ENCODE data around the gene PRH1.

PRH1 gene

DNA sequence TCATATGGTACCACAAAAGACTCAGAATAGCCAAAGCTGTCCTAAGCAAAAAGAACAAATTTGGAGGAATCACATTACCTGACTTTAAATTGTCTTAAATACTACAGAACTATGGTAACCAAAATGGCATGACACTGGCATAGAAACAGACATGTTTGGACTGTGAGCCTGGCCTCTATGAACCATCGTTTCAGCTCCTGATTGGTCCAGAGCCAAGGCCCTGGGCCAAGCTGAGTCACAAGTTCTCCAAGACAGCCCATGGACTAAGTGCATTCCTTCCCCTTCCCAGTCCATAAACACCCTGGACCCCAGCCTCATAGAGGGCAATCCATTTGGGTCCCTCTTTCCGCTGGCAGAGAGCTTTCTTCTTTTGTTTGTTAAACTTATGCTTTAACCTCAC, 22.7 kb downstream of the PRH1 start:
- Histone ChIP-seq H3K9ac (ENCODE audit: low read length) (no peak overlapping the region), H2AK5ac (ENCODE audit: low read length, severe bottlenecking) (no peak overlapping the region), H3K36me3 (ENCODE audit: control insufficient read depth in 1 of 2, insufficient read depth in 2 of 2, low read depth in 1 of 2, low read length in 2 of 2) (peaks cover 6 to 11% of the 10 kb centered on the region in 2 experiments), H3K4ac (ENCODE audit: low read depth in 1 of 2, low read length in 2 of 2) (no peak overlapping the region), H3K9me3 (ENCODE audit: control insufficient read depth, low read length) (peaks cover 29% of the 10 kb centered on the region), H3K27me3 (ENCODE audit: control insufficient read depth in 1 of 2, insufficient read depth in 1 of 2, low read length in 2 of 2) (no peaks in the 10 kb centered on the region), H4K91ac (ENCODE audit: low read length) (no peak overlapping the region), H3K27ac (ENCODE audit: low read length, poor library complexity, severe bottlenecking) (no peak overlapping the region), H2AFZ (ENCODE audit: low read depth, low read length) (no peak overlapping the region), H3K4me2 (ENCODE audit: low read length, poor library complexity, severe bottlenecking) (no peak overlapping the region), H2BK15ac (ENCODE audit: low read depth, poor library complexity, severe bottlenecking) (no peak overlapping the region), H2BK5ac (ENCODE audit: low read depth, low read length, poor library complexity, severe bottlenecking) (no peak overlapping the region), H3K23ac (ENCODE audit: low read length in 2 of 2) (no peak overlapping the region), H3K4me1 (ENCODE audit: control insufficient read depth, insufficient read depth, low read depth, low read length) (no peaks in the 10 kb centered on the region), H3K4me3 (ENCODE audit: insufficient read depth in 1 of 2, low read depth in 1 of 2, low read length in 2 of 2) (no peak overlapping the region), H4K8ac (ENCODE audit: low read length) (no peak overlapping the region), H3K18ac (ENCODE audit: low read depth in 1 of 2, low read length in 2 of 2) (no peak overlapping the region), H2BK120ac (ENCODE audit: low read depth, low read length) (no peak overlapping the region), H3K79me1 (replicated peaks; ENCODE audit: low read length, poor library complexity, severe bottlenecking) (peaks cover 10% of the 10 kb centered on the region), H3K14ac (ENCODE audit: low read length in 2 of 2) (no peak overlapping the region), H2BK12ac (ENCODE audit: low read length in 2 of 2) (no peak overlapping the region)
- no peak for DNase-seq
- 89% methylated on average over 2 of the region's 2 CpGs for WGBS

DNA sequence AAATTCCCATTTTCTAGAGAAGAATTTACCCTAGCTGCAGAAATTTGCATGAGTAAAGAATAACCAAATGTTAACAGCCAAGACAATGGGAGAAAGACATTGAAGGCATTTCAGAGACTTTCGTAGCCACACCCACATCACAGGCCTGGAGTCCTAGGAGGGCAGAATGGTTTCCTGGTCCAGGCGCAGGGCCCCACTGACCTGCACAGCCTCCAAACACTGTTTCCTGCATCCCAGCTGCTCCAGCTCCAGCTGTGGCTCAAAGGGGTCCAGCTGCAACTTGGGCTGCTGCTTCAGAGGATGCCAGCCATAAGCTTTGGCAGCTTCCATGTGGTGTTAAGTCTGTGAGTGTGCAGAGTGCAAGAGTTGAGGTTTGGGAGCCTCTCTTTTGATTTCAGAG, 28.2 kb downstream of the PRH1 start:
- Histone ChIP-seq H3K27me3 (ENCODE audit: control insufficient read depth in 1 of 2, insufficient read depth in 1 of 2, low read length in 2 of 2) (no peaks in the 10 kb centered on the region), H3K14ac (ENCODE audit: low read length in 2 of 2) (no peak overlapping the region), H3K4me3 (ENCODE audit: insufficient read depth in 1 of 2, low read depth in 1 of 2, low read length in 2 of 2) (no peak overlapping the region), H2BK5ac (ENCODE audit: low read depth, low read length, poor library complexity, severe bottlenecking) (no peak overlapping the region), H3K9me3 (ENCODE audit: control insufficient read depth, low read length) (peaks cover 29% of the 10 kb centered on the region), H3K4me2 (ENCODE audit: low read length, poor library complexity, severe bottlenecking) (no peak overlapping the region), H3K27ac (ENCODE audit: low read length, poor library complexity, severe bottlenecking) (no peak overlapping the region), H2BK120ac (ENCODE audit: low read depth, low read length) (no peak overlapping the region), H2BK12ac (ENCODE audit: low read length in 2 of 2) (no peak overlapping the region), H3K36me3 (ENCODE audit: control insufficient read depth in 1 of 2, insufficient read depth in 2 of 2, low read depth in 1 of 2, low read length in 2 of 2) (peaks cover 13 to 20% of the 10 kb centered on the region in 2 experiments), H3K4me1 (ENCODE audit: control insufficient read depth, insufficient read depth, low read depth, low read length) (no peaks in the 10 kb centered on the region), H3K23ac (ENCODE audit: low read length in 2 of 2) (no peak overlapping the region), H4K91ac (ENCODE audit: low read length) (no peak overlapping the region), H3K4ac (ENCODE audit: low read depth in 1 of 2, low read length in 2 of 2) (no peak overlapping the region), H3K18ac (ENCODE audit: low read depth in 1 of 2, low read length in 2 of 2) (no peak overlapping the region), H2AFZ (ENCODE audit: low read depth, low read length) (no peak overlapping the region), H4K8ac (ENCODE audit: low read length) (no peak overlapping the region), H2BK15ac (ENCODE audit: low read depth, poor library complexity, severe bottlenecking) (no peak overlapping the region), H3K79me1 (replicated peaks; ENCODE audit: low read length, poor library complexity, severe bottlenecking) (peaks cover 29% of the 10 kb centered on the region), H2AK5ac (ENCODE audit: low read length, severe bottlenecking) (no peak overlapping the region), H3K9ac (ENCODE audit: low read length) (no peak overlapping the region)
- 96% methylated on average over 2 of the region's 2 CpGs for WGBS
- no peak for DNase-seq

DNA sequence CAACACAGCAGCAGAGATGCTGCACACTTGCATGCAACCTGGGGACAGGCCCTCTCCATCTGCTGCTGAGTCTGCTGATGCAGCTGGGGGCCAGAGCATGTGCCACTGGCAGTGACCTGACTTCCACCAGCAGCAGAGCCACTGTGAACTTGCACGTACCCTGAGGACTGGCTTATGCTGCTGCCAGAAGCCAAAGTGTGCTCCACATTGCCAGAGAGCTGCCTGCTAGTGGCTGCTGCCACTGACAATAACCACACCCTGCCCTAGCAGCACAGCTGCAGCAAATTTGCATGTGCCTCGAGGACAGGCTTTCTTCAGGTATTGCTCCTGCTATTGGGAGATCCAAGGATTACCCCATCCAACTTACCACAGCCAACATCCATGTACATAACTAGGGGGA, 30.3 kb downstream of the PRH1 start:
- Histone ChIP-seq H3K9me3 (ENCODE audit: control insufficient read depth, low read length) (peaks cover 28% of the 10 kb centered on the region), H3K14ac (ENCODE audit: low read length in 2 of 2) (peak overlapping the region in 1 of 2 experiments; percentile 3), H3K27ac (ENCODE audit: low read length, poor library complexity, severe bottlenecking) (no peak overlapping the region), H3K9ac (ENCODE audit: low read length) (no peak overlapping the region), H3K36me3 (ENCODE audit: control insufficient read depth in 1 of 2, insufficient read depth in 2 of 2, low read depth in 1 of 2, low read length in 2 of 2) (peaks cover 11 to 15% of the 10 kb centered on the region in 2 experiments), H2BK5ac (ENCODE audit: low read depth, low read length, poor library complexity, severe bottlenecking) (no peak overlapping the region), H2AK5ac (ENCODE audit: low read length, severe bottlenecking) (no peak overlapping the region), H3K23ac (ENCODE audit: low read length in 2 of 2) (no peak overlapping the region), H3K27me3 (ENCODE audit: control insufficient read depth in 1 of 2, insufficient read depth in 1 of 2, low read length in 2 of 2) (no peaks in the 10 kb centered on the region), H2BK15ac (ENCODE audit: low read depth, poor library complexity, severe bottlenecking) (no peak overlapping the region), H2BK12ac (ENCODE audit: low read length in 2 of 2) (no peak overlapping the region), H3K4me2 (ENCODE audit: low read length, poor library complexity, severe bottlenecking) (no peak overlapping the region), H3K4ac (ENCODE audit: low read depth in 1 of 2, low read length in 2 of 2) (no peak overlapping the region), H2AFZ (ENCODE audit: low read depth, low read length) (no peak overlapping the region), H3K18ac (ENCODE audit: low read depth in 1 of 2, low read length in 2 of 2) (no peak overlapping the region), H3K4me1 (ENCODE audit: control insufficient read depth, insufficient read depth, low read depth, low read length) (no peaks in the 10 kb centered on the region), H4K8ac (ENCODE audit: low read length) (no peak overlapping the region), H3K4me3 (ENCODE audit: insufficient read depth in 1 of 2, low read depth in 1 of 2, low read length in 2 of 2) (no peak overlapping the region), H3K79me1 (replicated peaks; ENCODE audit: low read length, poor library complexity, severe bottlenecking) (peaks cover 25% of the 10 kb centered on the region), H2BK120ac (ENCODE audit: low read depth, low read length) (no peak overlapping the region), H4K91ac (ENCODE audit: low read length) (no peak overlapping the region)
- DNase-seq: no peak
- 96% methylated on average over 2 of the region's 2 CpGs for WGBS

DNA sequence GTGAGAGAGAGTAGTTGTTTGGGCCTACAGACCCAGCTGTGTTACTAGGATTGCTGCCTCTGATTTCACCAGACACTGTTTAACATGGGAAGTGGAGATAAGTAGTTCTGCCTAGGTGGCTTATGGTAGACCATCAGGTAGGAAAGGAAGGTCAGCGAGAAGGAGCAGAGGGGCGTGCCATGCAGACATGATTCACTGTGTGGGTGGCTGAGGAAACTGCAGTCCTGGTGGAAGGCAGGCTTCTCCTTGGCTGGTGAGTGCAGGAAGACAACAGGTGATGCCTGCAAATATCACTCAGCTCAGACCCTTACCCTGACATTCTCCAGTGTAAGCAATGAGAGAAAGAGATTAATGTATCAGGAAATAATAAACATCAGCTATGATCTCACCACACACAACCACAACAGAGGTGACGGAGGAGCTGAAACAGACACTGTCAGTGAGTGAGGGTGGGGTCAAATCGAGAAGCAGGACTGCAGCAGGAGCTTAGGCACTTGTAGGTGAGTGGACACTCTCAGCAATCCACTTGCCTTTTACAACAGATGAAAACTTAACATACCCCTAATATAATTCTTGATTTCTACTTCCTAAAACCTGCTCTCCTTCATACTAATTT, 32.7 kb downstream of the PRH1 start:
- Histone ChIP-seq H3K4me3 (ENCODE audit: insufficient read depth in 1 of 2, low read depth in 1 of 2, low read length in 2 of 2) (no peak overlapping the region), H3K36me3 (ENCODE audit: control insufficient read depth in 1 of 2, insufficient read depth in 2 of 2, low read depth in 1 of 2, low read length in 2 of 2) (peaks cover 12 to 17% of the 10 kb centered on the region in 2 experiments), H3K4ac (ENCODE audit: low read depth in 1 of 2, low read length in 2 of 2) (no peak overlapping the region), H3K23ac (ENCODE audit: low read length in 2 of 2) (no peak overlapping the region), H4K91ac (ENCODE audit: low read length) (no peak overlapping the region), H3K27ac (ENCODE audit: low read length, poor library complexity, severe bottlenecking) (no peak overlapping the region), H3K9ac (ENCODE audit: low read length) (no peak overlapping the region), H3K79me1 (replicated peaks; ENCODE audit: low read length, poor library complexity, severe bottlenecking) (peaks cover 24% of the 10 kb centered on the region), H2AK5ac (ENCODE audit: low read length, severe bottlenecking) (no peak overlapping the region), H3K4me2 (ENCODE audit: low read length, poor library complexity, severe bottlenecking) (no peak overlapping the region), H3K9me3 (ENCODE audit: control insufficient read depth, low read length) (peaks cover 7% of the 10 kb centered on the region), H2BK15ac (ENCODE audit: low read depth, poor library complexity, severe bottlenecking) (no peak overlapping the region), H3K14ac (ENCODE audit: low read length in 2 of 2) (no peak overlapping the region), H2BK12ac (ENCODE audit: low read length in 2 of 2) (no peak overlapping the region), H3K27me3 (ENCODE audit: control insufficient read depth in 1 of 2, insufficient read depth in 1 of 2, low read length in 2 of 2) (no peaks in the 10 kb centered on the region), H3K4me1 (ENCODE audit: control insufficient read depth, insufficient read depth, low read depth, low read length) (no peaks in the 10 kb centered on the region), H2BK5ac (ENCODE audit: low read depth, low read length, poor library complexity, severe bottlenecking) (no peak overlapping the region), H4K8ac (ENCODE audit: low read length) (no peak overlapping the region), H2AFZ (ENCODE audit: low read depth, low read length) (no peak overlapping the region), H3K18ac (ENCODE audit: low read depth in 1 of 2, low read length in 2 of 2) (no peak overlapping the region), H2BK120ac (ENCODE audit: low read depth, low read length) (no peak overlapping the region)
- 92% methylated on average over 4 of the region's 4 CpGs for WGBS
- no peak for DNase-seq

Data from mesenchymal stem cell (in vitro differentiated cells and primary cell).